Measurements from ENCODE around the gene AGO3.
A peak's percentile ranks its signal among the peaks of the same experiment; 100 is the strongest.
"Not testable (repeated sequence)": the region's sequence is repeated elsewhere in the genome, so short reads cannot be mapped to it uniquely, and the experiment has no call there.

AGO3 gene

DNA sequence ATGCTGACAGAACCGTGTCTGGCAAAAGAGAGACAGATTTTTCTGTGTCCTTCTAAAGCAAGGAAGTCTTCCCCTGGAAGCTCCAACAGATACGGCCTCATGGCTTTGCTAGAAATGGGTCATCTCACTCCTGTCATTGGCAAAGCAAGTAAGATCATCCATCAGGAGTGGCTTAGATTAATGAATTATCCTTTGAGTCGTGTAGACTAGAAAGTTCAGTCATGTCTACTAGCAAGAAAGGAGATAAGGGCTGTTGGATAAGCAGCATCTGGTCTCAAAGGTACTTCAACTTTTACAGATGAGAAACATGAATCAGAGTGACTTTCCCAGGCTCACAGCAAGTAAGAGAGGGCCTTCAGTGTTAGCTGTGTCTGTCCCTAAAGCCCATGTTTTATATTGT is 3.4 kb upstream of the AGO3 start:
- no peak for DNase-seq

GRCh38 chr1:35929730-35930592 is 944 bp upstream of the AGO3 start:
- DNase-seq: peak; percentile 18

- DNase-seq: no peak
These were observed 697 bp downstream of the AGO3 start for GRCh38 chr1:35931446-35932157.

DNA sequence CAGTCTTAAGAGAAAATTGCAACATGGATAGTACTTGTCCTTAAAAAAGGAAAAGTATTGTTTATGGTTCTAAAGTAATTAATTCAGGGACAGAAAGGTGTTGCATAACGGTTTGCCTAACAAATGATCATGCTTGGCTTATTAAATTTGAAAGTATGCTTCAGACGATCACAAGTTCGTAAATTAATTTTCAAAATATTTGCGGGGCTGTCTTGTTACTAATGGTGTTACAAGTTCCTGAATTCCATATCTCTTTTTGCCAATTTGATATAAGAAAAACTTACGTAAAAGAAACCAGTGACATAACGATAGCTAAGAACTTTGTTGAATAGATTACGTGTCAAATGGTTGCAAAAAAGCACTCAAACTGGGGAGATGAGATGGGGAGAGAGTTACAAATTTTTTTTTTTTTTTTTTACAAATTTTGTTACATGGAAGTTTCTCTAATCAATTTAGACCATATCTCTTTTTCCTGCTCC is 1.3 kb downstream of the AGO3 start:
- no peak for DNase-seq

- no peak for DNase-seq
These were observed 2.0 kb downstream of the AGO3 start for GRCh38 chr1:35932941-35933340.

- DNase-seq: no peak
These were observed 4.8 kb downstream of the AGO3 start for GRCh38 chr1:35935442-35936388.

GRCh38 chr1:35936838-35937237 is 5.9 kb downstream of the AGO3 start:
- DNase-seq: no peak

- no peak for DNase-seq
These were observed 8.6 kb downstream of the AGO3 start for GRCh38 chr1:35939484-35939883.

DNA sequence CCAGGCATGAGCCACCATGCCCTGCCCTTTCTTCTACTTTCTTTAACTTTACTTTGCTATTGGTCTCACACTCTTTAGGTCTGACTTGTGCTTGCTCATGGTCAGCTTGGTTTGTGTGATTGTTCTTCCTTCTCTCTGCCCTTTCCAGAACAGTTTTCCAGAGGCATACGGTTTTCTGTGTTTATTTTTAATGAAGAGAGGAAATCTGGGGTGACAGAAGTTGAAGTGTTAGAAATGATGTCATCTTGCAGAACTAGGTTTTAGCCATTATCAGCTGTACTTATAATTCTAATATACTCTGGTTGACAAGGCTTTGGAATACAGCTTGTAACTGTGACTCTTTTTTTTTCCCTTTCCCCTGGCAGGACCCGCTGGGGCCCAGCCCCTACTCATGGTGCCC is 14.4 kb downstream of the AGO3 start:
- no peak for DNase-seq

GRCh38 chr1:35947547-35947946 is 16.6 kb downstream of the AGO3 start:
- DNase-seq: no peak

DNA sequence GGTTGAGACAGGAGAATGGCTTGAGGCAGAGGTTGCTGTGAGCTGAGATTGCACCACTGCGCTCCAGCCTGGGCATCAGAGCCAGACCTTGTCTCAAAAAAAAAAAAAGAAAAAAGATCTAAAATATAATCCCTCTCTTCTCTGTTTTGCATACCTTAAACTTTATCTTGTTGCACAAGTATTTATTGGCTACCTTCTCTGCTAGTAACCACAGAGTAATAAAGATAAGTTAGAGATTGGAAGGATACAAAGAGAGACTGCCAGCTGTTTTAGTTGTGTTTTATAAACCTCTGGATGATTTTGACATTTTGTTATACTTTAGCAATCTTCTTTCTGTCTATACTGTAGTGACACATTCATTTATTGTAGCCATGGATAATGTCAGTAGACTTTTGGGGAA is 27.7 kb downstream of the AGO3 start:
- DNase-seq: no peak

DNA sequence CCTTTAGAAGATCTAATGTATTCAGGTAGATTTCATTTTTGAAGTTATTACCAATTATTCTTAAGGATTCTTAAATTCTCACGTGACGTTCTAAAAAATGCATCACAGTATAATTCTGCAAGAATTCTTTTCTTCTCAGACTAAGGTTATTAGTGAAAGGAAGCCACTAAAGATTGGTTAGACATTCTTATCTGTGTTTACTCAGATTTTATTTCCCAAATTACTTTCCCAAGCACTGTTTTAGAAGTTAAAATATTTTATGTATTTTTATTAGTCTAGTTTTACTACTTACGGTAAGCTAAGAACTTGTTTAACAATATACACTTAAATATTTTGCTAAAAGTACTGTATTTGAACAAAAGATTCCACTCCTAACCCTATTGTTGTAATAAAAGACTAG is 28.4 kb downstream of the AGO3 start:
- no peak for DNase-seq

DNA sequence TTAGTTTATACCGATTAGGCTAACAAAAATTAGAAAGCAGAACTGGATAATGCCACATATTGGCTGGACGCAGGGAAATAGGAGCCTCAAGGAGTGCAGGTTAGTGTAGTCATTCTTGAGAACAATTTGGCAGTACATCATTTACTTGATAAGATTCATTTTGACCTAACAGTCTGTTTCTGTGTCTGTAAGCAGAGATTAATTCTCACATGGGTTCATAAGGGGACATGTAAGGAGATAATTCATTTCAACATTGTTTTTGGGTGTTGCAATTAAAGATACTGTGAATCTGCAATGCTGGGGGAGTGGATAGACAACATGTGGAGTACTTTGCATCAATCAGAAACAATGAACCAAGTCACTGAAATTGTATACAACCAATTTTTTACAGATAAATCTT is 32.0 kb downstream of the AGO3 start:
- no peak for DNase-seq

DNA sequence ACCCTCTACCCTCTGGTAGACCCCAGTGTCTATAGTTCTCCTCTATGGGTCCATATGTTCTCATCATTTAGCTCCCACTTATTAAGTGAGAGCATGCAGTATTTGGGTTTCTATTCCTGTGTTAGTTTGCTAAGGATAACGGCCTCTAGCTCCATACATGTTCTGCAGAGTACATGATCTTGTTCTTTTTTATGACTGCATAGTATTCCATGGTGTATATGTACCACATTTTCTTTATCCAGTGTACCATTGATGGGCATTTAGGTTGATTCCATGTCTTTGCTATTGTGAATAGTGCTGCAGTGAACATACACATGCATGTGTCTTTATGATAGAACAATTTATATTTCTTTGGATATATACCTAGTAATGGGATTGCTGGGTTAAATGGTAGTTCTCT is 33.4 kb downstream of the AGO3 start:
- not testable (repeated sequence) for DNase-seq

DNA sequence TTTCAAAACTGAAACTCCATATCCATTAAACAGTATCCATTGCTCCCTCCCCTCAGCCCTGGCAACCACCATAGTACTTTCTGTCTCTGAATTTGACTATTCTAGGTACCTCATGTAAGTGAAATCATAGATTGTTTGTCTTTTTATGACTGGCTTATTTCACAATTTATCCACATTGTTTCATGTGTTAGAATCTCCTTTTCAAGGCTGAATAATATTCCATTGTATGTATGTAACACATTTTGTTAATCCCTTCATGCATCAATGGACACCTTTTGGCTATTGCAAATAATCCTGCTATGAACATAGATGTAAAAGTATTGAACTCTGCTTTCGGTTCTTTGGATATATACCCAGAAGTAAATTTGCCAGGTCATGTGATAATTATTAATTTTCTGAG is 37.5 kb downstream of the AGO3 start:
- DNase-seq: no peak

GRCh38 chr1:35971601-35972000 is 40.7 kb downstream of the AGO3 start:
- DNase-seq: no peak

- not testable (repeated sequence) for DNase-seq
These were observed 41.7 kb downstream of the AGO3 start for GRCh38 chr1:35972631-35973030.

DNA sequence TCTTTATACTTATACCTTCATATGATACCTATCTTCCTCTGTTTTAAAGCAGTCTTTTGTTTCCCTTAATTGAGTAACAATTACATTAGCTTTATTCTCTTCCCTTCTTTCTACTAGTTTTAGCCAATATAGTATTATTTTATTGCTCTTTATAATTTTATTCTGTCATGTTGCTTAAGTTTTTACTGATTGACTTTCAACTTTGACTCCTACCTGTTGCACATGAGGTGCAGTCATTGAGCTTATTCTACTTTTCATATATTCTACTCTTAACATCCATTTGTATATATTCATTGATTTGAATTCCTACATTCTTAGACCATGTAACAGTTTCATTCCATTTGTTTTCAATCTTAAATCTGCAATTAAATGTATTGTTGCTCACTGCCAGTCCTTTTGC is 49.2 kb downstream of the AGO3 start:
- DNase-seq: no peak

GRCh38 chr1:35988237-35988636 is 57.3 kb downstream of the AGO3 start:
- no peak for DNase-seq

DNA sequence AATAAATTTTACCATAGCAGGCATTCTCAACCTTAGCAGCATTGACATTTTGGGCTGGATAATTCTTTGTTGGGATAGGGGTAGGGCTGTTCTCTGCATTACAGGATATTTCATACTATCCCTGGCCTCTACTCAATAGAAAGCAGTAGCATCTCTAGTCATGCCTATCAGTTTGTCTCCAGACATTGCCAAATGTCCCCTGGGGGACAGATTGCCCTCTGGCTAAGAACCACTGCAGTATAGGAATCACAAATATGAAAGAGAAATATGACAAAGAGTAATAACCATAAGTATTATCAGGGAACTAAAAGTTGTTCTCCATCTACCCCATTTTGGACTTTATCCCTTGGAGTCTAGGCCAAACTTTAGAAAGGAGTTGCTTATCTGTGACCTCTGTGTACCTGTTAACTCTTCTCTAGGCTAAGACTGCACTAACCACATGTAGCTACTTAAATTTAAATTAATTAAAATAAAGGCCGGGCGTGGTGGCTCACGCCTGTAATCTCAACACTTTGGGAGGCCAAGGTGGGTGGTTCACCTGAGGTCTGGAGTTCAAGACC is 76.1 kb downstream of the AGO3 start:
- DNase-seq: no peak

GRCh38 chr1:36007741-36008140 is 76.8 kb downstream of the AGO3 start:
- DNase-seq: no peak

GRCh38 chr1:36008546-36009197 is 77.8 kb downstream of the AGO3 start:
- no peak for DNase-seq
